Stimulated activated CD8-positive, alpha-beta memory T cell treated with anti-CD3 and anti-CD28 coated beads, Interleukin-4, amount 100 ng/mL, for 48 hours (primary cell): ENCODE data around the gene NEK5.
"Not testable (repeated sequence)": the region's sequence is repeated elsewhere in the genome, so short reads cannot be mapped to it uniquely, and the experiment has no call there.

Source experiments
- DNase-seq: peaks from one replicate; pipeline ENCODE4 v3.0.0-alpha.2; 2020

NEK5 gene

DNA sequence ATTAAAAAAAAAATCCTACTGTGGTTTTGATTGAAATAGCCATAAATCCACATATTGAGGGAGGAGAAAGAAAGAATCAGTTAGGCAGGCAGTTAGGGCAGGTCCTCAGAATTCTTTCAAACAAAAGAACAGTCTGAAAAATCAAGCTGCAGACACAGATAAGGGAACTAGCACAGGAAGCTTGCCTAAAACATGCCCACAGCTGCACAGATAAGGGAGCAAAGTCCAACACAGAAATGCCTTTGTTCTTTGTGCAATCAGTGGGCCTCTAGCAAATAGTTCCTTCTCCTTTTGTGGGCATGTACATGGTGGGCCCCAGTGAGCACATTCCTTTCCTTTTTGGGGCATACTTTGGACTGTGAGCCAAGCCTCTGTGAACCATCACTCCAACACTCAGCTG, 61.6 kb downstream of the NEK5 start:
- DNase-seq, result no peak

DNA sequence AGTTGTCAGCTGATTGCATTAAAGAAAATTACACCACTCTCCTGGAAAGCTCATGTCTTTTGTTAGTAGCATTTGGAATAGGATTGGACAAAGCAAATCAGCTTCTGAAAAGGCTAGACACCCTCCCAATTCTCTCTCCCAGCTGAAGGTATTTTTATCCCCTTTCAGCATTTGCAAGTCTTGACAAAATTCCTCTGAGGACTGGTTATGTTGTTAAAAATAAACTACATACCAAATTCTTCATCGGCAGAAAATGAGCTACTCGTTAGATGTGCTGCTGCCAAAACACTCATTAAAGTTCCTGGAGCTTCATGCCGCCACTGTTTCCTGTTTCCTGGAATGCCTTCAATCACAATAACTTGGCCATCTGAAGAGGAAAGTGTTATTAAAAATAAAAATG, 67.3 kb downstream of the NEK5 start:
- DNase-seq, result no peak

DNA sequence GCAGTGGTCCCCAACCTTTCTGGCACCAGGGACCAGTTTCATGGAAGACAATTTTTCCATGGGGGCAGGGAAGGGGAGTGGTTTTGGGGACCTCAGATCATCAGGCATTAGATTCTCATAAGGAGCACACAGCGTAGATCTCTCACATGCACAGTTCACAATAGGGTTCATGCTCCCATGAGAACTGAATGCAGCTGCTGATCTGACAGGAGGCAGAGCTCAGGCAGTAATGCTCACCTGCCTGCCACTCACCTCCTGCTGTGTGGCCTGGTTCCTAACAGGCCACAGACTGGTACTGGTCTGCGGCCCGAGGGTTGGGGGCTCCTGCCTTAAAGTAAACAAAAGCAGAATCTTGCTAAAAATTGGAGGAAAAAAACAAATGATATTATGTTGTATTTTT, 67.8 kb downstream of the NEK5 start:
- not testable (repeated sequence) for DNase-seq

GRCh38 chr13:52053460-52053859, 75.4 kb downstream of the NEK5 start:
- DNase-seq, result no peak

- DNase-seq, result no peak
Observed at GRCh38 chr13:52051400-52051799, 77.5 kb downstream of the NEK5 start.

GRCh38 chr13:52048516-52048915, 80.4 kb downstream of the NEK5 start:
- DNase-seq, result no peak

GRCh38 chr13:52047463-52047862, 81.4 kb downstream of the NEK5 start:
- no peak for DNase-seq

- no peak for DNase-seq
Observed at GRCh38 chr13:52043675-52044074, 85.2 kb downstream of the NEK5 start.

DNA sequence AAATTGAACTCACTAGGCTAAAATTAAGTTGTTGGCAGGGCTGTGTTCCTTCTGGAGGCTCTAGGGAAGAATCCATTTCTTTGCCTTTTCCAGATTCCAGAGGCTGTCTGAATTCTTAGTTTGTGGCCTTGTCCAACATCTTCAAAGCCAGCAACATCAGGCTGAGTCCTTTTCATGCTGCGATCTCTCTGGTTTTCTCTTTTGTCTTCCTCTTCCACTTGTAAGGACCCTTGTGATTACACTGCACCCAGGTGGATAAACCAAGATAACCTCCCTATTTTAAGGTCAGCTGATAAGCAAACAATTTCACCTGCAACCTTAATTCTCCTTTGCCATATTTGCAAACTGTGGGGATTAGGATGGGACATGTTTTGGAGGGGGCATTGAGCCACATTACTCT, 92.8 kb downstream of the NEK5 start:
- DNase-seq, result no peak

DNA sequence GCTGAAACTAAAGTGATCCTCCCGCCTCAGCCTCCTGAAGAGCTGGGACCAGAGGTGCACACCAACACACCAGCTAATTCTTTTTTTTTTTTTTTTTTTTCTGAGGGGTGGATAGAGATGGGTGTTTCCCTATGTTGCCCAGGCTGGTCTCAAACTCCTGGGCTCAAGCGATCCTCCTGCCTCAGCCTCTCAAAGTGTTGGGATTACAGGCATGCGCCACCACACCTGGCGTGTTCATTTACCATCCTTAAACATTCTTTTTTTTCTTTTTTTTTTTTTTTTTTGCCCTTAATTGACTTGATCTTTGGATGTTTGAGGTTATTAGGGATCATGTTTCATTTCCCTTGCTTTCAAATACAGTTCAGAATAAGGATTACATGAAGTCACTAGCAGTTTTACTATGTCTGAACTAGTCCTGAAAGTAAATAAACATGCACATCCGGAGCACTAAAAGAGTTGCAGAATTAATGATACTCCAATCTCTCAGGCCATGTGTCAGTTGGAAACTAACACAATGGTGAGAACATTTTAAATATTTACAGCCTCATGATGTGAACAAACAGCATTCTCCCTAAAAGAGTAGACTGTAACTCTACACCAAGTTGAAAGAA, 94.2 kb downstream of the NEK5 start:
- DNase-seq, result no peak

DNA sequence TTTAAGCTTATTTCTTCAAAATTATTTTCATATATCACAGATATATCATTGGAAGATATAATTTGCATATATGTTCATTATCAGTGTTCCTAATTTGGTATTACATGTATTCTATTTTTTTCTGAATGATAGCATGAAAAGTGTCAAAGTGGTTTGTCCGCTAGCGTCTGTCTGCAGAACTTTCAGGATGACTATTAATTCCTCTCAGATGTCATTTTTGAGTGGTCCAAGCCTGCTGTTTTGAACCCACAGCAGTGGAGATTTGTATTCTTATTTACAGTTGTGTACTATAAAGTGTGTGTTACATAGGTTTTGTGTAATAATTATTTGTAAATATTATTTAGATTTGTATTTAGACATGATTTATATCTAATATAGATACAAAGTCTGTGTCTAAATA, 95.8 kb downstream of the NEK5 start:
- no peak for DNase-seq

DNA sequence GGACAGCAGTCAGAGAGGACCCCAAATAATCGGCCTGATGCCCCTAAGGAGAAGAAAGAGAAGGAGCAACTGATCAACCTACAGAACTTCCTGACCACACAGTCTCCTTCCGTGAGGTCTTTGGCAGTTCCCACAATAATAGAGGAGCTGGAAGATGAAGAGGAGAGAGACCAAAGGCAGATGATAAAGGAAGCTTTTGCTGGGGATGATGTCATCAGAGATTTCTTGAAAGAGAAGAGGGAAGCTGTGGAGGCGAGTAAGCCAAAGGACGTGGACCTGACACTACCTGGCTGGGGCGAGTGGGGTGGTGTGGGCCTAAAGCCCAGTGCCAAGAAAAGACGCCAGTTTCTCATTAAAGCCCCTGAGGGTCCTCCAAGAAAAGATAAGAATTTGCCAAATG, 98.5 kb downstream of the NEK5 start:
- DNase-seq, result not testable (repeated sequence)

DNA sequence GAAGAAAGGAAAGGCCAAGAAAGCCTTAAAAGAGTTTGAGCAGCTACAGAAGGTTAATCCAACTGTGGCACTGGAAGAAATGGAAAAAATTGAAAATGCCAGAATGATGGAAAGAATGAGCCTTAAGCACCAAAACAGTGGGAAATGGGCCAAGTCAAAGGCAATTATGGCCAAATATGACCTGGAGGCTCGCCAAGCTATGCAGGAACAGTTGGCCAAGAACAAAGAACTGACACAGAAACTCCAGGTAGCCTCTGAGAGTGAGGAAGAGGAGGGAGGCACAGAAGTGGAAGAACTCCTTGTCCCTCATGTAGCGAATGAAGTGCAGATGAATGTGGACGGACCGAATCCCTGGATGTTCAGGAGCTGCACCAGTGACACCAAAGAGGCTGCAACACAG, 99.3 kb downstream of the NEK5 start:
- no peak for DNase-seq

- no peak for DNase-seq
Observed at GRCh38 chr13:52027832-52028231, 101.0 kb downstream of the NEK5 start.

DNA sequence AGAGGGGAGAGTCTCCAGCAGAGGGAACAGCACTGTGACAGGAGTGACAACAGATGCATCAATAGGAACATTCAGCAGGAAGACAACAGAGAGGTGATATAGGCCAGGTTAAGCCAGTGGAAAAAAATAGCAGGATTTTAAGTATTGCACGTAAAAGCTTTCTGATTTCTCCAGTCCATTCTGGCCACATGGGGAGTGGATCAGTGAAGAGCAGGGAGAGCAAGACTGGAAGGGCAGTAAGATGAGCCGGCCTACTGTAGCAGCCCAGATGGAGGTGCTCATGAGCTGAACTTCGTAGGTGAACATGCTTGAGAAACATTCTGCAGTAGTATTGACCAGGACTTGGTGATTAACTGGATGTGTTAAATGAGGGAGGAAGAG, 102.6 kb downstream of the NEK5 start:
- DNase-seq, result no peak

DNA sequence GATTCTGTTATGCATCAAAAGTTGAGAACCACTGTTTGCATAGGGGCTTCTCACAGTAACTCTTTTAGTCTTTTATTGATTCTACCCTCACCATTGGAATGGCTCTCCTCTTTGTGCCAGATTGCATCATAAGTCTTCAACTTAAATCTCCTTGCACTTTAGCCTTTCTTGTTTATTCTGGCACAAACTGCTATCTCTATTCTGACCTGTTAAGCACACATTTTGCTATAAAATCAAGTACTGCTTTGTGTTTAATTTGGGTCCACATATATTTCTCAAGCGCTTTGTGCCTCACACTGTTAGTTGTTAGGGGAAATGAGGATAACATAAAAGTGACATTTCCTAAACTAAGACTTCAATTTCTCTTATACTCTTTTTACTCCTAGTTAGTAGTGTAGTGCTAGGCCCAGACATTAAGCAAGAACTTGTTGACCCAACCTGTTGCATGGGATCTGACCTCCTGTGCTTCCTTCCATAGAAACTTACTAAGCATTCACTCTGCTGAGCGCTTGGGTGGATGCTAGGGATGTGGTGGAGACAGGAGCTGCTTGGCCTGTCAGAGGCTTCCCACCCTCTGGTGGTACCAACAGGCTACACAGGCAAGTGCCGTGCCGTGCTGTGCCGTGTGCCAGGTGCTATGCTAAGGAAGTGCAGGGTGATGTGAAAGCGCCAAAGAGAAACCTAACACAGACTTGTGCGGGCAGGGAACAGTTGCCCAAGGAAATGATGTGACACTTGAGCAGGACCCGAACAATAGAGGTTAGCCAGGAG, 103.2 kb downstream of the NEK5 start:
- DNase-seq, result no peak

DNA sequence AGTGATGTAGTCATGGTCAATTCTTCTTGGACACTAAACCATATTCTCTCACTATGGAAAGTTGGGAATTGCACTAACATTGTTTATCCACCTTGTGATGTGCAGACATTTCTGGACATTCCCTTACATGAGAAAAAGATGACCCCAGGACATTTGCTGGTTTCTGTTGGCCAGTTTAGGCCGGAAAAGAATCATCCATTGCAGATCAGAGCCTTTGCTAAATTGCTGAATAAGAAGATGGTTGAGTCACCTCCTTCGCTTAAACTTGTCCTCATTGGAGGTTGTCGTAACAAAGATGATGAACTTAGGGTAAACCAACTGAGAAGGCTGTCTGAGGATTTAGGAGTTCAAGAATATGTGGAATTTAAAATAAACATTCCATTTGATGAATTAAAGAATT, 104.4 kb downstream of the NEK5 start, which contains the start of gene UTP14C:
UTP14C (plus strand) TSS at position 211 of the 400 bp plus-strand sequence. CDS start 4,114 bp downstream, outside the sequence.
- no peak for DNase-seq

GRCh38 chr13:52022356-52022755, 106.5 kb downstream of the NEK5 start:
- DNase-seq, result no peak

GRCh38 chr13:52020191-52020590, 108.7 kb downstream of the NEK5 start:
- DNase-seq, result no peak

DNA sequence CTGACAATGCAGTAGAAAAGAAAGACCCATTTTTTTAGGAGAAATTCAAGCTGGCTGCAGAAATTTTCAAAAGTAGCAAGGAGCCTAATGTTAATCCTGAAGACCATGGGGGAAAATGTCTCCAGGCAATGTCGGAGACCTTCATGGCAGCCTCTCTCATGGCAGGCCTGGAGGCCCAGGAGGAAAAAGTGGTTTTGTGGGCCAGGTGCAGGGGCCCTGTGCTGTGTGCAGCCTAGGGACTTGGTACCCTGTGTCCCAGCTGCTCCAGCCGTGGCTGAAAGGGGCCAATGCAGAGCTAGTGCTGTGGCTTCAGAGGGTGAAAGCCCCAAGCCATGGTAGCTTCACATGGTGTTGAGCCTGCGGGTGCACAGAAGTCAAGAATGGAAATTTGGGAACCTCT, 112.6 kb downstream of the NEK5 start:
- DNase-seq, result no peak

GRCh38 chr13:52012512-52012836, 116.4 kb downstream of the NEK5 start:
- DNase-seq, result no peak

GRCh38 chr13:52011632-52012511, 117.0 kb downstream of the NEK5 start, which contains the start of gene ALG11:
Gene ALG11 (plus strand): TSS chr13:52012398. CDS start chr13:52012419, 21 bp downstream.
- DNase-seq, result peak; percentile 100

DNA sequence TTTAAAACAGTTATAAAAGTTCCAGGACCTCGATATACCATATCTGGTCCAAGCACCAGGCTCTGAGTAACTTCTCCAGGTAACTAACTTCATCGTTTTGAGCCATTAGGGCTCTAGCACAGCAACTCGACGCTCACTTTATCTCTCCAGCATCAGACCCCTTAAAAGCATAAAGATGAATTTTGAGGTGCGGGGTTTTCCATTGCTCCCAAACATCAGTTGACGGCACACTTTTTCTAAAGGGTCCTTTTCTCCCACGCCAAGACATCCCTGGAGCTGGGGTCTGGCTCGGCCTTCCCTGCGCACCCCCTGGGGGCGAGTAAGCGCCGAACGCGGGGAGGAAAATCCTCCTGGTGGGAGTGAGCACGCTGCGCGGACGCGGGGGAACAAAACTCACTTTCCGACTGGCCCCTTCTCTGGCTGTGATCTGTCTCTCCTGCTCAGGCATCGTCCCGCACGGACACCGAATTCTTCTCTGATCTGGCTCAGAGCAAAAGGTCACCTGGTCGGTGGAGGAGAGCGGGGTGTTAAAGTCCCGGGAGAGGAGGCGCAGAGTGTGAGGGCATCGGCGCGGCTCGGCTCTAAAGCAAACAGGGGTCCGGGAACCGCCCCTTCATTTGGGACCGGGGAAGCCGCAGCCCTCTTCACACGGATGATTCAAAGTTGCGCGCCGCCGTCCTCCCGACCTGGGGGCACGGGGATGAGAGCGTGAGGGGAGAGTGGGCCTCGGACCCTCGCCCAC, 117.8 kb downstream of the NEK5 start, which contains the start of gene ATP7B:
ATP7B (minus strand) TSS at position 561 of the 742 bp plus-strand sequence; CDS start at position 448, 113 bp downstream.
- peak; percentile 47 for DNase-seq
